C4-2B (cell line): ENCODE data around the gene KPNA3.

ENCODE experiments used
- ZFX ChIP-seq: fragments of 450-650 bp; IDR thresholded peaks from 2 replicates; pipeline ENCODE4 v1.6.1; 2017
- TF ChIP-seq, protein P1 (sequence below): fragments of 450-650 bp; conservative IDR thresholded peaks from 2 replicates; pipeline ENCODE4 v1.5.1; 2017; ENCODE audit warnings: mild to moderate bottlenecking

DNA sequence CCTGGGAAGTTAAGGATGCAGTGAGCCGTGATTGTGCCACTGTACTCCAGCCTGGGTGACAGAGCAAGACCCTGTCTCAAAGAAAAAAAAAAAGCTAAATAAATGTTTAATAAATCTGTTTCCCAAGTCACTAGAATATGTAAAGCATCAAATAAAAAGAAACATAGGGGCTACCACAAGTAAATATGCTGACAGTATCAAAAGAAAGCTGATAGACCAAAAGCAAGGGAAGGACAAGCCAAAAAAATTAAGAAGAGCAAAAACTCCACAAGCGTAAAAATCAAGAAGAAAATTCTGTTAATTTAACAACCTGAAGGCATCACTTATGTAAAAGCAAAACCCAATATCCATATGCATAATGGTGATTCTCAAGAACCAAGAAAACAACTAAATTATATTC lies 9.7 kb downstream of the KPNA3 start:
- TF ChIP-seq, protein P1, sequence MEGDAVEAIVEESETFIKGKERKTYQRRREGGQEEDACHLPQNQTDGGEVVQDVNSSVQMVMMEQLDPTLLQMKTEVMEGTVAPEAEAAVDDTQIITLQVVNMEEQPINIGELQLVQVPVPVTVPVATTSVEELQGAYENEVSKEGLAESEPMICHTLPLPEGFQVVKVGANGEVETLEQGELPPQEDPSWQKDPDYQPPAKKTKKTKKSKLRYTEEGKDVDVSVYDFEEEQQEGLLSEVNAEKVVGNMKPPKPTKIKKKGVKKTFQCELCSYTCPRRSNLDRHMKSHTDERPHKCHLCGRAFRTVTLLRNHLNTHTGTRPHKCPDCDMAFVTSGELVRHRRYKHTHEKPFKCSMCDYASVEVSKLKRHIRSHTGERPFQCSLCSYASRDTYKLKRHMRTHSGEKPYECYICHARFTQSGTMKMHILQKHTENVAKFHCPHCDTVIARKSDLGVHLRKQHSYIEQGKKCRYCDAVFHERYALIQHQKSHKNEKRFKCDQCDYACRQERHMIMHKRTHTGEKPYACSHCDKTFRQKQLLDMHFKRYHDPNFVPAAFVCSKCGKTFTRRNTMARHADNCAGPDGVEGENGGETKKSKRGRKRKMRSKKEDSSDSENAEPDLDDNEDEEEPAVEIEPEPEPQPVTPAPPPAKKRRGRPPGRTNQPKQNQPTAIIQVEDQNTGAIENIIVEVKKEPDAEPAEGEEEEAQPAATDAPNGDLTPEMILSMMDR, result no peak
- TF ChIP-seq ZFX, result no peak
